Heart left ventricle (tissue), 13 donors: ENCODE results near the gene NOSTRIN.

ENCODE experiments used
- CTCF ChIP-seq, 12 donors: fragments of 200-600 bp; sonication (generic) in 4 of 12; IDR thresholded peaks; one replicate each; pipeline versions ENCODE4 v1.5.0 to v1.8.0; 2018 to 2022; ENCODE audit warnings: antibody characterized with exemption in 12 of 12, mild to moderate bottlenecking in 5 of 12
- POLR2A ChIP-seq, 2 donors: fragments of 450-650 bp; IDR thresholded peaks; one replicate each; pipeline ENCODE4 v1.6.1; 2017; ENCODE audit warnings: antibody characterized with exemption in 2 of 2, mild to moderate bottlenecking in 2 of 2, moderate library complexity in 2 of 2
- donor health status: ischemic (EF 13 %, LVEDD 7.1; RV severe dilation, severe dysfunction).
- donor health status: DM: no; HTN: yes; CAD: no.
- donor health status: DM: no; HTN: no; CAD: no.
- donor health status: ischemic (EF 25% LVEDD 6.9; RV normal size, moderate dysfunction).
- donor health status: ischemic (EF 25% LVEDD 5.7; RV mildly dilated, moderate dysfunction).
- donor health status: ischemic (EF 35%, LVEDD 5.7; RV mildly dilated, moderate dysfunction).
- donor health status: nonischemic (EF 11% LVEDD 7.7; RV severe dilation, severe dysfunction).
- donor health status: DM: yes; HTN: yes; CAD: no.
- donor health status: PGD.
- donor health status: ischemic (EF 29% LVEDD 5.4; RV normal size, mild dysfunction).
- donor health status: nonischemic (EF 23%, LVEDD 6.1; RV moderate dilation, normal function).

- TF ChIP-seq CTCF (IDR thresholded peaks at IDR 0.05): no peak
- no peak for TF ChIP-seq POLR2A (IDR thresholded peaks at IDR 0.05)
These were observed 17.5 kb downstream of the NOSTRIN start for GRCh38 chr2:168819829-168820489.
